Lower leg skin (tissue), 4 donors: ENCODE measurements around the gene NSUN2. TPM values are rescaled to one million over a fixed set of nuclear protein-coding genes. Genes with fewer than 3 reads are reported as not detected.

ENCODE experiments used
- DNase-seq, 2 donors: peaks; one replicate each; pipeline ENCODE4 v3.0.0-alpha.2; 2019; ENCODE audit warnings: low spot score in 2 of 2
- H3K4me3 ChIP-seq: fragments of 200-600 bp; sonication (generic); 2 replicates; pipeline ENCODE4 v1.5.1; 2017; ENCODE audit warnings: mild to moderate bottlenecking, low read depth; ENCODE audit not compliant: poor library complexity, severe bottlenecking
- CTCF ChIP-seq, 3 donors: fragments of 450-650 bp; IDR thresholded peaks; one replicate each; pipeline ENCODE4 v1.5.1; 2016; ENCODE audit warnings: antibody characterized with exemption in 3 of 3, mild to moderate bottlenecking in 3 of 3, moderate library complexity in 2 of 3
- POLR2A ChIP-seq, 2 donors: fragments of 450-650 bp; IDR thresholded peaks; one replicate each; pipeline ENCODE4 v1.6.1; 2016 to 2017; ENCODE audit warnings: antibody characterized with exemption in 2 of 2, mild to moderate bottlenecking in 1 of 2, moderate library complexity in 1 of 2
- WGBS, 2 donors: methylation state at CpG; one replicate each; pipeline ENCODE4 v1.1.5; 2018; 5-methylcytosine and 5-hydroxymethylcytosine counted together
- intact Hi-C: fragments of 100-400 bp; cut with DNase I; formaldehyde crosslinking; loops from one replicate; pipeline ENCODE4 v1.15.0; 2023; ENCODE audit warnings: low total_unique reads
- total RNA-seq, 4 donors: library from RNA; depleted of rRNA; stranded (reverse); fragments of >200 nt; gene quantifications; one replicate each; pipeline ENCODE4 v1.1.0, GENCODE V29; 2016

The NSUN2 gene
- total RNA-seq, 4 donors from 2014 or later: 43.0 to 54.0 (median 47.9) TPM

DNA sequence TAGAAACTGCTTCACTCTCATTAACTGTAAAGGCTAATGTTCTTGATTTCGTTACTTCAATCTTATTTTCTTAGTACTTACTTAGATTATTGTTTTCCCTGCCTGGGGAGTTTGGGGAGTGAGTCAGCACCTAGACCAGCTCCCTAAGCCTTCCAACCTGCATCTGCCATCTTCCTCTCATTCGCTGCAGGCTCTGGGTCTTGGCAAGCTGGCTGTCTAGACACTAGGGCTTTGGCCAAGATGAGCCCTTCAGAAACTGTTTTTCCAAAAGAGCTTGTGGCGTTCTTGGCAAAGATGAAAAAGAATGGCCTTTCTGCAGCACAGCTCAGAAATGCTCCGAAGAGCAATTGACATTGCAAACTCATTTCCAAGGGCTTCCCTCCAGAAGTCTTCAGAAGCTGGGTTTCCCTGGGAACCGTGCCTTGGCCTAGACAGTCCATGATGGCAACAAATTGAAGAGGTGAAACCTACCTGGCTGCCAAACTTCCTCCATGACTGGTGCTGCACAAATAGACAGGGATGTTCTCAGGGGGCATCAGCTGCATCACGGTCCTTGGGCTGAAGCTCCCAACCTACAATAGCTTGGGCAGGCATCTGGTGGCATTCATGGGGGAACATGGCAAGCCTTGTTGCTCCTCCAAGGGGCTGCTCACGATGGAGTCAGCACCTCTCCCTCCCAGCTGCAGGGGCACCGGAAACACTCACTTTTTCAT lies 76.6 kb downstream of the NSUN2 start:
- 65 to 71% methylated on average over 7 to 8 of the region's 8 CpGs for WGBS, 2 donors

DNA sequence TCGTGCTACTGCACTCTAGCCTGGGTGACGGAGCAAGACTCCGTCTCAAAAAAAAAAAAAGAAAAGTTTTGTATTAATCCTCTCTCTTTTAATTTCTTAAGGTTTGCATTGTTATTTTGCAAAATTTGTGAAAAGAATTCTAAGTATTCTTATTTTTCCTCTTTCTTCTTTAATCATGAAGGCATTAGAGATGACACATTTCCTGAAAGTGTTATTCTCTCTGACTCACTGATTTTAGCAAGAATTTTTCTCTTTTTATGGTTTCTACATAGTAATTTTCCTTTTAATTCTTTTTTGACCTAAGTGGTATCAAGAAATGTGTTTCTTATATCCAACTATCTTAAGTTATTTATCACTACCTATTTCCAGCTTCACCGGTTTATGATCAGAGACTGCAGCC lies 78.0 kb downstream of the NSUN2 start:
- intact Hi-C loops: no loop called here
- TF ChIP-seq CTCF (IDR thresholded peaks at IDR 0.05): no peak
- TF ChIP-seq POLR2A (IDR thresholded peaks at IDR 0.05): no peak
- H3K4me3 ChIP-seq: no peak overlapping the region
- WGBS, 2 donors: 77 to 89% methylated on average over 4 of the region's 4 CpGs
- no peak for DNase-seq

More for the DNA sequence above, 76.6 kb downstream of the NSUN2 start:
- intact Hi-C loops: no loop called here
- peak in 1 of 2 donors; percentile 69 for DNase-seq
- no peak for TF ChIP-seq POLR2A (IDR thresholded peaks at IDR 0.05)
- no peak for TF ChIP-seq CTCF (IDR thresholded peaks at IDR 0.05)
- H3K4me3 ChIP-seq: no peak overlapping the region

DNA sequence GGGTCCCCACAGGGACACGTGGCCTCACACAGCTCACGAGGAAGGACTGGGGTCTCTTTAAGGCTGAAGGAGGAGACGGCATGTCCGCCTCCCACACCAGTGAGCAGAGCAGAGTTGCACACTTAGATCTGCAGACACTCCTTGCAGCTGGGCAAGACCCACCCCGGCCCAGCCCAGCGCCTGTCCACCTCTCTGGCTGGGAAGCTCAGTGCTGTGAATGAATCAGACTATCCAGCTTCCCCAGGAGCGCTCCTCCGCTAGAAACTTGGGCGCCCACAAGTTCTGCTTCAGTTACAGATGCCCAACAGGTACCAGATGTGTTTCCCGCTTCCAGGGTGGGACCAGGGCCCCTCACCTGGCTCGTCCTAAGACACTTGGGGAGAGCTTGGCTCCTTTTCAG lies 78.9 kb downstream of the NSUN2 start:
- WGBS, 2 donors: 76 to 82% methylated on average over 4 to 10 of the region's 11 CpGs
- intact Hi-C loops: no loop called here
- H3K4me3 ChIP-seq: no peak overlapping the region
- peak in 1 of 2 donors; percentile 42 for DNase-seq
- TF ChIP-seq CTCF (IDR thresholded peaks at IDR 0.05) (no peak), POLR2A (IDR thresholded peaks at IDR 0.05) (no peak)

GRCh38 chr5:6552612-6553011 lies 80.2 kb downstream of the NSUN2 start:
- no peak overlapping the region for H3K4me3 ChIP-seq
- 86 to 91% methylated on average over 7 of the region's 7 CpGs for WGBS, 2 donors
- intact Hi-C loops: no loop called here
- DNase-seq: peak in 1 of 2 donors; percentile 48
- TF ChIP-seq POLR2A (IDR thresholded peaks at IDR 0.05) (no peak), CTCF (IDR thresholded peaks at IDR 0.05) (no peak)

DNA sequence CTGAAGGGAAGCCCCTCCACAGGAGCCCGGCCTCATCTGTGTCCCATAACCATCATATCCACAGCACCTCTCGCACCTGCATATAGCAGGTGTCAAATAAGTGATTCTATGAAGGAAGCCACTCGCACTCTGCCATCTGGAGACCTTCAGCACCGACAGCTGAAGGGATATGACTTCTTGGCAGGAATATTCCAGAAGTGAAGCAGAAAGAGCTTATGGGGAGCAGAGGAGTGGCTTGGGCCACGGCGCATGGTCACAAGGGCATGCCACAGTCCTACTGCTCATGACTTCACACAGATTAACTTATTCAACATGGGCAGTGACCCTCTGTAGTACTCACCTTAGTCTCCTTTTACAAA lies 80.9 kb downstream of the NSUN2 start:
- no peak overlapping the region for H3K4me3 ChIP-seq
- WGBS, 2 donors: 86 to 92% methylated on average over 6 of the region's 6 CpGs
- TF ChIP-seq CTCF (IDR thresholded peaks at IDR 0.05): no peak
- no peak for TF ChIP-seq POLR2A (IDR thresholded peaks at IDR 0.05)
- peak in 1 of 2 donors; percentile 64 for DNase-seq
- intact Hi-C loops: no loop called here
